Measurements from ENCODE around the gene LARP4B. TPM values are rescaled to one million over a fixed set of nuclear protein-coding genes. Genes with fewer than 3 reads are reported as not detected.

LARP4B gene
- total RNA-seq, 4 donors from 2014 or later = 24.9 to 47.5 (median 35.2) TPM

DNA sequence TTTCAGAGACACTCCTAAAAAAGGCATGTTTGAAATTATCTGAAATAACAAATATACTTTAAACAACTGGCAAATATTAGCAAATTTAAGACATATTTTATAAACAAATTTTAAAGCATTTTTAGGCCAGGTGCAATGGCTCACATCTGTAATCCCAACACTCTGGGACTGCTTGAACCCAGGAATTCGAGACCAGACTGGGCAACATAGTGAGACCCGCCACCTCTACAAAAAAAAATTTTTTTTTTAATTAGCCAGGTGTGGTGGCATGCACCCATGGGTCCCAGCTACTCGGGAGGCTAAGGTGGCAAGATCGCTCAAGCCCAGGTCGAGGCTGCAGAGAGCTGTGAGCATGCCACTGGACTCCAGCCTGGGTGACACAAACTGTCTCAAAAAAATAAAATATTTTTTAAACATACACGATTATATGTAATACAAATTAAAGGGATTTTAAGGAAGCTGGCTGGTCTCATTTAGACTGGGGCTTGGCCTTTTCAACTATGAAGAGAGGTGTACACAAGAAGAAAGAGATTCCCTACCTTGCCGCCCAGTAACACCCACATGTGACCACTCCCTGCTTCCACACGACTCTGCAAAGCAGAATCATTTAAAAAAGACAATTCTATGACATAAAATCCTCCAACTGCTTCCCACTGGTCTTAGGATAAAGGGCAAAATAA is 7.5 kb downstream of the LARP4B start:
- no peak for ATAC-seq
- peaks cover 0 to 9% of the 10 kb centered on the region in 2 donors for H3K36me3 ChIP-seq
- TF ChIP-seq POLR2A (IDR thresholded peaks at IDR 0.05) (no peak), POLR2AphosphoS5 (IDR thresholded peaks at IDR 0.05) (no peak), EP300 (IDR thresholded peaks at IDR 0.05) (no peak)
- TF ChIP-seq, protein P1, sequence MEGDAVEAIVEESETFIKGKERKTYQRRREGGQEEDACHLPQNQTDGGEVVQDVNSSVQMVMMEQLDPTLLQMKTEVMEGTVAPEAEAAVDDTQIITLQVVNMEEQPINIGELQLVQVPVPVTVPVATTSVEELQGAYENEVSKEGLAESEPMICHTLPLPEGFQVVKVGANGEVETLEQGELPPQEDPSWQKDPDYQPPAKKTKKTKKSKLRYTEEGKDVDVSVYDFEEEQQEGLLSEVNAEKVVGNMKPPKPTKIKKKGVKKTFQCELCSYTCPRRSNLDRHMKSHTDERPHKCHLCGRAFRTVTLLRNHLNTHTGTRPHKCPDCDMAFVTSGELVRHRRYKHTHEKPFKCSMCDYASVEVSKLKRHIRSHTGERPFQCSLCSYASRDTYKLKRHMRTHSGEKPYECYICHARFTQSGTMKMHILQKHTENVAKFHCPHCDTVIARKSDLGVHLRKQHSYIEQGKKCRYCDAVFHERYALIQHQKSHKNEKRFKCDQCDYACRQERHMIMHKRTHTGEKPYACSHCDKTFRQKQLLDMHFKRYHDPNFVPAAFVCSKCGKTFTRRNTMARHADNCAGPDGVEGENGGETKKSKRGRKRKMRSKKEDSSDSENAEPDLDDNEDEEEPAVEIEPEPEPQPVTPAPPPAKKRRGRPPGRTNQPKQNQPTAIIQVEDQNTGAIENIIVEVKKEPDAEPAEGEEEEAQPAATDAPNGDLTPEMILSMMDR (IDR thresholded peaks at IDR 0.05) = no peak
- peaks cover 0 to 93% (median 9%) of the 10 kb centered on the region in 3 donors for H3K4me1 ChIP-seq
- H3K9me3 ChIP-seq = no peaks in the 10 kb centered on the region
- 82 to 87% methylated on average over 7 of the region's 8 CpGs for WGBS, 2 donors (ENCODE audit: low coverage in 1 of 2)
- no peak overlapping the region for H3K4me3 ChIP-seq
- H3K27me3 ChIP-seq = no peaks in the 10 kb centered on the region
- no peak overlapping the region for H3K27ac ChIP-seq

- Histone ChIP-seq H3K9me3 (no peaks in the 10 kb centered on the region), H3K4me1 (peaks cover 0 to 70% (median under 1%) of the 10 kb centered on the region in 3 donors), H3K4me3 (no peak overlapping the region)
Observed at GRCh38 chr10:921471-922414, 9.8 kb downstream of the LARP4B start.

DNA sequence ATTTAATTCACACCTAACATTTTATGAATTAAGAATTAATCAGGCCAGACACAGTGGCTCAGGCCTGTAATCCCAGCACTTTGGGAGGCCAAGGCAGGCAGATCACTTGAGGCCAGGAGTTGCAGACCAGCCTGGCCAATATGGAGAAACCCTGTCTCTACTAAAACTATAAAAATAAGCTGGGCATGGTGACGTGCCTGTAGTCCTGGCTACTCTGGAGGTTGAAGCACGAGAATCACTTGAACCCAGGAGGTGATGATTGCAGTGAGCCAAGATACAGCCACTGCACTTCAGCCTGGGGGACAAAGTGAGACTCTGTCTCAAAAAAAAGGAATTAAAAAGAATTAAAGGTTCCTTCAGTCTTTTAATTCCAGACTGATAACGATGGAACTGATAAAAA is 11.1 kb downstream of the LARP4B start:
- H3K27me3 ChIP-seq = no peaks in the 10 kb centered on the region
- no peaks in the 10 kb centered on the region for H3K9me3 ChIP-seq
- no peak overlapping the region for H3K27ac ChIP-seq
- ATAC-seq = no peak
- no peaks in the 10 kb centered on the region for H3K36me3 ChIP-seq
- TF ChIP-seq, protein P1 (IDR thresholded peaks at IDR 0.05) = no peak
- TF ChIP-seq POLR2AphosphoS5 (IDR thresholded peaks at IDR 0.05) = no peak
- no peak for TF ChIP-seq POLR2A (IDR thresholded peaks at IDR 0.05)
- TF ChIP-seq EP300 (IDR thresholded peaks at IDR 0.05) = no peak
- WGBS, 2 donors (ENCODE audit: low coverage in 1 of 2) = 70 to 82% methylated on average over 2 to 3 of the region's 3 CpGs
- peaks cover 0 to 57% (median 0%) of the 10 kb centered on the region in 3 donors for H3K4me1 ChIP-seq
- no peak overlapping the region for H3K4me3 ChIP-seq

More at GRCh38 chr10:921471-922414, 9.8 kb downstream of the LARP4B start:
- ATAC-seq = no peak
- Histone ChIP-seq H3K36me3 (peaks cover 0 to 8% of the 10 kb centered on the region in 2 donors), H3K27ac (no peak overlapping the region), H3K27me3 (no peaks in the 10 kb centered on the region)
- TF ChIP-seq, protein P1 (IDR thresholded peaks at IDR 0.05) = no peak
- TF ChIP-seq POLR2AphosphoS5 (IDR thresholded peaks at IDR 0.05) (no peak), EP300 (IDR thresholded peaks at IDR 0.05) (no peak), POLR2A (IDR thresholded peaks at IDR 0.05) (no peak)
- WGBS, 2 donors (ENCODE audit: low coverage in 1 of 2) = 62 to 78% methylated on average over 7 to 8 of the region's 14 CpGs

DNA sequence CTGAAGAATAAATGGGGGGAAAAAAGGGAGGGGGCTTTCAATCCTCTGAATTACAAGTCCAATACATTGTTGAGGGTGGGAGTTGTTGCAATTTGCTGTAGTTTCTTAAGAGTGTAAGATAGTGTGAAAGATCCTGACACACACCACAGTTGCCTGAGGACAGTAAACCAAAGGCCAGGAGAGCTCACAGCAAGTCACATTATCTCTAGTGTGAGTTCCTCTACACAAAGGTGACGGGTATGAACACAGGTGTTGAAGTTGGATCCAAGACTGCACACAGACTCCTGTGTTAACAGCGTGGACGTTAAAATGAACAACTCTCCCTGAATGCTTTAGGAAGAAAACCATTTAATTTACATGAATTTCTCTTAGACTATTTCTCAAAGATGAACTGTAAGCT is 12.0 kb downstream of the LARP4B start:
- 57 to 90% methylated on average over 2 to 3 of the region's 3 CpGs for WGBS, 2 donors (ENCODE audit: low coverage in 1 of 2)
- TF ChIP-seq EP300 (IDR thresholded peaks at IDR 0.05) = no peak
- TF ChIP-seq, protein P1 (IDR thresholded peaks at IDR 0.05) = no peak
- no peak for TF ChIP-seq POLR2A (IDR thresholded peaks at IDR 0.05)
- no peak for TF ChIP-seq POLR2AphosphoS5 (IDR thresholded peaks at IDR 0.05)
- peaks cover 0 to 48% (median 0%) of the 10 kb centered on the region in 3 donors for H3K4me1 ChIP-seq
- H3K27ac ChIP-seq = no peak overlapping the region
- H3K9me3 ChIP-seq = no peaks in the 10 kb centered on the region
- H3K36me3 ChIP-seq = no peaks in the 10 kb centered on the region
- no peak overlapping the region for H3K4me3 ChIP-seq
- H3K27me3 ChIP-seq = no peaks in the 10 kb centered on the region
- ATAC-seq = no peak

Measured in gastroesophageal sphincter (tissue), 4 donors.